Astrocyte of the cerebellum (primary cell): Measurements from ENCODE around the gene CCDC197.

ENCODE experiments used
- DNase-seq: peaks from one replicate; pipeline ENCODE4 v3.0.0-alpha.2; 2011; ENCODE audit warnings: low read depth
- H3K4me3 ChIP-seq: 2 replicates; pipeline ENCODE4 v1.5.1; 2011; ENCODE audit warnings: mild to moderate bottlenecking, low read depth, low read length, moderate library complexity
- CTCF ChIP-seq: IDR thresholded peaks from 2 replicates; pipeline ENCODE4 v1.5.1; 2012; ENCODE audit warnings: low read length, low read depth, moderate library complexity, mild to moderate bottlenecking; ENCODE audit errors: missing control alignments
- in situ Hi-C: cut with HindIII; loops from 2 replicates; pipeline ENCODE4 v1.10.0; 2017; ENCODE audit warnings: low sequenced_read_pairs

CCDC197 gene

GRCh38 chr14:94052662-94053061 lies 55.6 kb downstream of the CCDC197 start:
- H3K4me3 ChIP-seq, result no peak overlapping the region
- DNase-seq, result no peak
- in situ Hi-C loops, result no loop called here
- TF ChIP-seq CTCF, result no peak

GRCh38 chr14:94054401-94054800 lies 57.3 kb downstream of the CCDC197 start:
- in situ Hi-C loops, result no loop called here
- H3K4me3 ChIP-seq, result no peak overlapping the region
- no peak for DNase-seq
- TF ChIP-seq CTCF, result no peak

- no peak for DNase-seq
- H3K4me3 ChIP-seq, result no peak overlapping the region
Observed at GRCh38 chr14:94054936-94055335, 57.8 kb downstream of the CCDC197 start.

GRCh38 chr14:94056579-94057308 lies 59.6 kb downstream of the CCDC197 start:
- no peak overlapping the region for H3K4me3 ChIP-seq
- TF ChIP-seq CTCF, result no peak
- in situ Hi-C loops, result no loop called here
- no peak for DNase-seq

More at GRCh38 chr14:94054936-94055335, 57.8 kb downstream of the CCDC197 start:
- in situ Hi-C loops, result no loop called here
- TF ChIP-seq CTCF, result no peak

- in situ Hi-C loops, result no loop called here
- no peak for TF ChIP-seq CTCF
- no peak for DNase-seq
Observed at GRCh38 chr14:94058128-94058673, 61.1 kb downstream of the CCDC197 start.

More at GRCh38 chr14:94058128-94058673, 61.1 kb downstream of the CCDC197 start:
- H3K4me3 ChIP-seq, result no peak overlapping the region
